T-helper 22 cell (primary cell): ENCODE measurements around the gene OR1A2.
"Not testable (repeated sequence)": the region's sequence is repeated elsewhere in the genome, so short reads cannot be mapped to it uniquely, and the experiment has no call there.

ENCODE experiments used
- DNase-seq: peaks from one replicate; pipeline ENCODE4 v3.0.0-alpha.2; 2020; ENCODE audit warnings: low read depth

OR1A2 gene

GRCh38 chr17:3197219-3197618 is at the start of gene OR1A2:
Gene OR1A2, plus strand, starts transcription at chr17:3197519. Its CDS starts 0 bp downstream, at chr17:3197519.
- no peak for DNase-seq

GRCh38 chr17:3157218-3157617 is 40.1 kb upstream of the OR1A2 start:
- DNase-seq: no peak

- no peak for DNase-seq
Measured at GRCh38 chr17:3167574-3167973, 29.7 kb upstream of the OR1A2 start.

GRCh38 chr17:3189961-3190360 is 7.4 kb upstream of the OR1A2 start:
- no peak for DNase-seq

- DNase-seq: no peak
Measured at GRCh38 chr17:3207367-3207766, 10.0 kb downstream of the OR1A2 start, which contains the start of gene OR1A1. Gene OR1A1, plus strand, starts transcription at chr17:3207667. Its CDS starts 7,954 bp downstream, at chr17:3215621.

- no peak for DNase-seq
Measured at GRCh38 chr17:3208484-3208883, 11.2 kb downstream of the OR1A2 start.

GRCh38 chr17:3213001-3213400 is 15.7 kb downstream of the OR1A2 start:
- DNase-seq: no peak

- DNase-seq: no peak
Measured at GRCh38 chr17:3213587-3213986, 16.3 kb downstream of the OR1A2 start.

GRCh38 chr17:3219978-3220377 is 22.7 kb downstream of the OR1A2 start:
- not testable (repeated sequence) for DNase-seq

GRCh38 chr17:3221850-3222249 is 24.5 kb downstream of the OR1A2 start:
- DNase-seq: no peak

GRCh38 chr17:3222505-3222904 is 25.2 kb downstream of the OR1A2 start:
- DNase-seq: no peak

- DNase-seq: not testable (repeated sequence)
Measured at GRCh38 chr17:3224721-3225352, 27.5 kb downstream of the OR1A2 start.

GRCh38 chr17:3232300-3232699 is 35.0 kb downstream of the OR1A2 start:
- not testable (repeated sequence) for DNase-seq

GRCh38 chr17:3238685-3239084 is 41.4 kb downstream of the OR1A2 start:
- DNase-seq: not testable (repeated sequence)

- not testable (repeated sequence) for DNase-seq
Measured at GRCh38 chr17:3241044-3241443, 43.7 kb downstream of the OR1A2 start.

- DNase-seq: not testable (repeated sequence)
Measured at GRCh38 chr17:3244841-3245240, 47.5 kb downstream of the OR1A2 start.
